NCI-H524 treated with DMSO at 0.1 percent for 48 hours (cell line): ENCODE results near the gene SLC5A10.

Experiments used
- DNase-seq: peaks from one replicate; lab custom pipeline; 2025; lab: John Stamatoyannopoulos, UW

The SLC5A10 gene

GRCh38 chr17:18964550-18964949, 12.6 kb downstream of the SLC5A10 start:
- DNase-seq, result no peak

GRCh38 chr17:18965530-18966236, 13.7 kb downstream of the SLC5A10 start:
- DNase-seq, result no peak

- DNase-seq, result peak; percentile 23
Measured at GRCh38 chr17:18966831-18967624, 15.1 kb downstream of the SLC5A10 start.

GRCh38 chr17:18967916-18968315, 16.0 kb downstream of the SLC5A10 start:
- no peak for DNase-seq

- no peak for DNase-seq
Measured at GRCh38 chr17:18968345-18968744, 16.4 kb downstream of the SLC5A10 start.

GRCh38 chr17:18968945-18969887, 17.3 kb downstream of the SLC5A10 start:
- DNase-seq, result no peak

- no peak for DNase-seq
Measured at GRCh38 chr17:18970582-18971480, 18.9 kb downstream of the SLC5A10 start.

GRCh38 chr17:18971801-18972200, 19.8 kb downstream of the SLC5A10 start:
- DNase-seq, result no peak

GRCh38 chr17:18974407-18975149, 22.6 kb downstream of the SLC5A10 start:
- DNase-seq, result no peak

- DNase-seq, result no peak
Measured at GRCh38 chr17:18975597-18975996, 23.6 kb downstream of the SLC5A10 start.

GRCh38 chr17:18976201-18976600, 24.2 kb downstream of the SLC5A10 start:
- DNase-seq, result no peak

- no peak for DNase-seq
Measured at GRCh38 chr17:18977021-18977420, 25.1 kb downstream of the SLC5A10 start.

GRCh38 chr17:18977646-18978045, 25.7 kb downstream of the SLC5A10 start:
- no peak for DNase-seq

- DNase-seq, result no peak
Measured at GRCh38 chr17:18978050-18978449, 26.1 kb downstream of the SLC5A10 start.

GRCh38 chr17:18978655-18979054, 26.7 kb downstream of the SLC5A10 start:
- no peak for DNase-seq

GRCh38 chr17:18980682-18981334, 28.8 kb downstream of the SLC5A10 start:
- DNase-seq, result no peak

GRCh38 chr17:18981335-18981641, 29.3 kb downstream of the SLC5A10 start:
- DNase-seq, result no peak

GRCh38 chr17:18981642-18982424, 29.9 kb downstream of the SLC5A10 start:
- no peak for DNase-seq
